ELF-1 (cell line): ENCODE measurements around the gene ZGRF1.
"Not testable (repeated sequence)": the region's sequence is repeated elsewhere in the genome, so short reads cannot be mapped to it uniquely, and the experiment has no call there.

ENCODE experiments used
- DNase-seq: peaks from one replicate; pipeline ENCODE4 v3.0.0-alpha.2; 2016; ENCODE audit warnings: low read depth, low spot score

ZGRF1 gene

GRCh38 chr4:112642526-112642925, 5.8 kb upstream of the ZGRF1 start:
- DNase-seq: no peak

- no peak for DNase-seq
Observed at GRCh38 chr4:112637552-112637866, 800 bp upstream of the ZGRF1 start.

- DNase-seq: no peak
Observed at GRCh38 chr4:112633477-112634235, 3.1 kb downstream of the ZGRF1 start.

- DNase-seq: no peak
Observed at GRCh38 chr4:112626228-112626627, 10.5 kb downstream of the ZGRF1 start.

- DNase-seq: no peak
Observed at GRCh38 chr4:112616984-112617383, 19.7 kb downstream of the ZGRF1 start.

- DNase-seq: not testable (repeated sequence)
Observed at GRCh38 chr4:112612814-112613213, 23.9 kb downstream of the ZGRF1 start.

GRCh38 chr4:112604589-112604988, 32.1 kb downstream of the ZGRF1 start:
- DNase-seq: peak; percentile 33

- DNase-seq: no peak
Observed at GRCh38 chr4:112594993-112595392, 41.7 kb downstream of the ZGRF1 start.

- no peak for DNase-seq
Observed at GRCh38 chr4:112593438-112594133, 43.1 kb downstream of the ZGRF1 start.

- no peak for DNase-seq
Observed at GRCh38 chr4:112592717-112593116, 44.0 kb downstream of the ZGRF1 start.

GRCh38 chr4:112591593-112591992, 45.1 kb downstream of the ZGRF1 start:
- DNase-seq: no peak

- no peak for DNase-seq
Observed at GRCh38 chr4:112589206-112589605, 47.5 kb downstream of the ZGRF1 start.

GRCh38 chr4:112585977-112586736, 50.6 kb downstream of the ZGRF1 start:
- no peak for DNase-seq

GRCh38 chr4:112567536-112567935, 69.2 kb downstream of the ZGRF1 start:
- DNase-seq: no peak

- DNase-seq: no peak
Observed at GRCh38 chr4:112564706-112565270, 71.9 kb downstream of the ZGRF1 start.

- DNase-seq: no peak
Observed at GRCh38 chr4:112563431-112564200, 73.1 kb downstream of the ZGRF1 start.

- no peak for DNase-seq
Observed at GRCh38 chr4:112562254-112562879, 74.3 kb downstream of the ZGRF1 start.

GRCh38 chr4:112560084-112560483, 76.6 kb downstream of the ZGRF1 start:
- no peak for DNase-seq

- no peak for DNase-seq
Observed at GRCh38 chr4:112559053-112559452, 77.7 kb downstream of the ZGRF1 start.

GRCh38 chr4:112557676-112558411, 78.9 kb downstream of the ZGRF1 start:
- no peak for DNase-seq
